ENCODE measurements around the gene UCHL5.

Gene UCHL5

GRCh38 chr1:192962901-192963300, 96.3 kb downstream of the UCHL5 start:
- no peak overlapping the region for H3K4me2 ChIP-seq (ENCODE audit: low read length)
- TF ChIP-seq CTCF (IDR thresholded peaks at IDR 0.05; ENCODE audit: low read depth, low read length): no peak
- no peak for TF ChIP-seq EZH2phosphoT487 (IDR thresholded peaks at IDR 0.05; ENCODE audit: low read depth)
- no peak overlapping the region for H3K4me3 ChIP-seq (ENCODE audit: low read length)
- no peaks in the 10 kb centered on the region for H3K36me3 ChIP-seq (replicated peaks; ENCODE audit: low read depth, low read length)
- no peak overlapping the region for H3K9ac ChIP-seq (ENCODE audit: low read length)
- no peak overlapping the region for H3K27ac ChIP-seq (ENCODE audit: low read length)
- no peaks in the 10 kb centered on the region for H3K27me3 ChIP-seq (ENCODE audit: low read depth, low read length)
- no peaks in the 10 kb centered on the region for H4K20me1 ChIP-seq (ENCODE audit: insufficient read depth, low read length)
- H3K79me2 ChIP-seq (ENCODE audit: low read length): no peaks in the 10 kb centered on the region
- H3K4me1 ChIP-seq (ENCODE audit: low read length): peaks cover 7% of the 10 kb centered on the region
- H2AFZ ChIP-seq (ENCODE audit: low read depth, low read length): no peak overlapping the region
- no peaks in the 10 kb centered on the region for H3K9me3 ChIP-seq (ENCODE audit: insufficient read depth, low read length)

Measured in OCI-LY3 (cell line).